ENCODE results near the gene CCAR1.
"Not testable (repeated sequence)": the region's sequence is repeated elsewhere in the genome, so short reads cannot be mapped to it uniquely, and the experiment has no call there.

CCAR1 gene

DNA sequence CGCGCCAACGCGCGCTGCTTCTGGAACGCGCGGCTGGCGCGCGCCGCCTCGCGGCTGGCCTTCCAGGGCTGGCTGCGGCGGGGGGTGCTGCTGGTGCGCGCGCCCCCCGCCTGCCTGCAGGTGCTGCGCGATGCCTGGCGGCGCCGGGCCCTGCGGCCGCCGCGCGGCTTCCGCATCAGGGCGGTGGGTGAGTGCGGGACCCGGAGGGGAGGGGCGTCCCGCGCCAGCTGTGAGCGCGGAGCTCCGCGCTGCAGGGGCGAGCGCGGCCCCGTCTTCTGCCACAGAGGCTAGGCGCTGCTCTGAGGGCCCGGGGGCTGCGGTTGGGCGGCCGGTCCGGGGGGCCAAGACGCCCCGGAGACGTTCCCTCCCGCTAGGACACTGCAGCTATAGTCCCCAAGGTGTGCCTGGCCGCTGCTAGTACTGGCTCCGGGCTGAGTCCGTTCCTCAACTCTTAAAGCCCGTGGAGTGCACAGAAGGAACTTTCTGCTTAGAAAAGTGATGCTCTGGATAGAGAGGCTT, 107.1 kb downstream of the CCAR1 start:
- not testable (repeated sequence) for DNase-seq

DNA sequence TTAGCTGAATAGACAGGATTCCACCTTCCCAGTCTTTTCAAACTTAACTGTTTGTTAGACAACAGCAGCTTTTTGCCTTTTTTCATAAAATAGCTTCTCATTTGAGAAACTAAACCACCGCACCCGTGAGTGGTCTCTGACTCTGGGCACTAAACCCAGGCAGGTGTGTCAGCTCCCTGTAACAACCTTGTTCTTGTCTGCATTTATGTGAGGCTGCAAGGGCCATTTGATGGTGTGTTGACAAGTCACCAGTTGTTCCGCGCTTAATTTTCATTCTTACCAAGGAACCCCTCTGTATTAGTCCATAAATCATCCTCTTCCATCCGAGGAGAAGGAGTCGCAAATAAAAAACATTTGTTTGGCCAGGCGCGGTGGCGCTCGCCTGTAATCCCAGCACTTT, 107.8 kb downstream of the CCAR1 start:
- no peak for DNase-seq

DNA sequence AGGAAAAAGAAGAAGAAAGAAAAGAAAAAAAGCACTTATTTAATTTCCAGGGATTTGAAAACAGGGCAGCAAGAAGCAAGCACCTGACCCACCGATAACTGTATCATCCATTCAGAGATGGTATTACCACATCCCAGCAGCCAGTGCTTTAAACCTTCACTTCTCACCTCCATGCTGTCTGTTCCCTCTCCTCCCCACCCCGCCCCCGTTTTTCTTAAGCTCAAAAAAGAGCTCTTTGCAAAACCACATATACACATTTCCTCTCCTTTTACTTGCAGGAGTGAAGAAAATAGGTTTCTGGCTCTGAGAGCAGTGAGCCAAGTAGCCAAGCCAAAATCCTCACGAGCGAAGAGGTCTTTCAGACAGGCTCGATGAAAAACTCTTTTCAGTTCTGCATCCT, 108.5 kb downstream of the CCAR1 start:
- no peak for DNase-seq

DNA sequence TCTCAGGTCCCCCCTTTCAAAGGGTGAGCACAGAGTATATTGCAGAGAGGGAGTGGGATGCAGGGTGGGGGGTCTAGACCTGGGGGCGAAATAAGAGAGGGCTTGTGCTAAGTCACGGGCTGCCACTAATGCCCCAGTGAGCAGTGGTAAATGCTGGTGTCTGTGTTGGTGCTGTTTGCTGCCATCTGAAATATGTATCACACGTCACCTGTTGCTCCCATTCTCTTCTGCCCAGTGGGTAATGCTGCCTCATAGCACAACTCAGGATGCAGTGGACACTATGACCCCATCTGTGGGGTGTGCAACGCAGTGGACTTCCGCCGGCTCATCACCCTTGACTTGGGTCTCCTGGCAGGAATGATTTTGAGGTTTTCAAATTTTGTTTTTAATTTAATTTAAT, 108.9 kb downstream of the CCAR1 start:
- DNase-seq, result no peak

DNA sequence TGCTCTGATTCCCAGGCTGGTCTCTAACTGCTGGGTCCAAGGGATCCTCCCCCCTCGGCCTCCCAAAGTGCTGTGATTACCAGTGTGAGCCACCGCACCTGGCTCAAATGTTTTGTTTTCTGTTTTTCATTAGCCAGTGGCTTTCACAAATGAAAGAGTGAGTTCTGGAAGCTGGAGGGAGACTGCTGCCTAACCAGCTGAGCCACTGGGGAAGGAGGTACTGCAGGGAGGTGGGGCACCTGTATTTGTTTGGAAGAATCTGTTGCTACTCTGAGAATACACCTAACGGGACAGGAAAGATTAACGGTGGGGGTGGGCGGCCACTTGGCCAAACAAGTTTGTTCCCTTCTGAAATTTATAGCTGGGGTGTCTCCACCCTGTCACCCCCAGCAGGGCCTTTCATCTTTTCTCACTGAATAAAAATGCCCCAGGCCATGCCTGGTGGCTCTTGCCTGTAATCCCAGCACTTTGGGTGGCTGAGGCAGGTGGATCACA, 111.0 kb downstream of the CCAR1 start:
- DNase-seq, result no peak

DNA sequence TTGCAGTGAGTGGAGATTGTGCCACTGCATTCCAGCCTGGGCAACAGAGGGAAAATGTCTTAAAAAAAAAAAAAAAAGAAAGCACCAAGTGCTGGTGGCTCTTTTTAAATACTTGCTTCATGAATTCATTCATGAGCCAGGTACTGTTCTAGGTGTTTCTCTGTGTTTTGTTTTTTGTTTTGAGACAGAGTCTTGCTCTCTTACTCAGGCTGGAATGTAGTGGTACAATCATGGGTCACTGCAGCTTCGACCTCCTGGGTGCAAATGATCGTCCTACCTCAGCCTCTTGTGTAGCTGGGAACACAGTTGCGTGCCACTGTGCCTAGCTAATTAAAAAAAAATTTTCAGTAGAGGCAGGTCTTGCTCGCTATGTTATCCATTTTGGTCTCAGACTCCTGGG, 111.6 kb downstream of the CCAR1 start:
- no peak for DNase-seq

DNA sequence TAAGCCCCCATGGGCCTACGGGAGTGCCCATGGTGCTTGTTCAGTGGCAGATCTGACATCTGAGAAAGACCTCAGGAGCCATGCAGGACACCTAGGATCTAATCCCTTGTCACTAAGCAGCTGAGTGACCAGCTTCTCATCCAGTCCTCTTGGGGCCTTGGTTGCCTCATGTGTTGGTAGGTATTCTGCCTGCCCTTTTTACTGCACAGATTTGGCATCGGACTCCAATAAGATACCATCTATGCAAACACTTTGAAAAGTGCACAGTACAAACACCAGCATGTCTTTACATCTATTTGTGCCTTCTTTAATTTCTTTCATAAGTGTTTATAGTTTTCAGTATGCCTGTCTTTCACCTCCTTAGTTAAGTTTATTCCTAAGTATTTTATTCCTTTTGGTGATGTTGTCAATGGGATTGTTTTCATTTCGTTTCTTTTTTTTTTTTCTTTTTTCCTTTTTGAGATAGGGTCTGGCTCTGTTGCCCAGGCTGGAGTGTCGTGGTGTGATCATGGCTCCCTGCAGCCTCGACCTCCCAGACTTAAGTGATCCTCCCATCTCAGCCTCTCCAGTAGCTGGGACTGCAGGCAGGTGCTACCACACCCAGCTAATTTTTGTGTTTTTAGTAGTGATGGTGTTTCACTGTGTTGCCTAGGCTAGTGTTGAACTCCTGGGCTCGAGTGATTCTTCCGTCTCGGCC, 116.7 kb downstream of the CCAR1 start:
- no peak for DNase-seq

DNA sequence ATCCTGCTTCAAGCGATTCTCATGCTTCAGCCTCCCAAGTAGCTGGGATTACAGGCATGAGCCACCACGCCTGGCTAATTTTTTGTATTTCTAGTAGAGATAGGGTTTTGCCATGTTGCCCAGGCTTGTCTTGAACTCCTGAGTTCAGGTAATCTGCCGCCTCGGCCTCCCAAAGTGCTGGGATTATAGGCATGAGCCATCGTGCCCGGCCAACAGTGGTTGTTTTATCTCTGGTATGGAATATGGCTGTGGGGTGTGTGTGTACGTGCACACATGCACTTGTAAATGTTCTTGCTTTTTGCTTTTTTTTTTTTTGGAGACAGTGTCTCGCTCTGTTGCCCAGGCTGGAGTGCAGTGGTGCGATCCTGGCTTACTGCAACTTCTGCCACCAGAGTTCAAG, 119.6 kb downstream of the CCAR1 start:
- not testable (repeated sequence) for DNase-seq

All from NCI-H1930 (cell line).